ENCODE results near the gene FAM227A.

DNA sequence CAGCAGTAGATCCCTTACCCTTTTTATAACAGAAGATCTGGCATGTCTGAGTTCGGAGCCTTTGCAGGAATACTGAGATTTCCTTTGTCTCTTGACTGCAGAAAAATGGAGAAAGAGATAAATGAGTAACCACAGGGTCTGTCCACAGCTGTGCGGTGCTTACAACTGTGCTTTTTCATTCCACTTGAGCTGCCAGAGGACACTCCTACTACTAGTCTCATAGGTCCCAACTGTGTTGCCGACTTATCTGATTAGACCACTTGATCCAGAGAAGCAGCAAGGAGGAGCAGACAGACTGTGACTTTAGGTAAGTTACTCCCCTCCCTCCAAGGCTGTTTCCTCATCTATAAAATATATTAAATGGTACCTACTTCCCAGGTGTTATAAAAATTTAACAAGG is 17.5 kb downstream of the FAM227A start:
- TF ChIP-seq, protein P1, sequence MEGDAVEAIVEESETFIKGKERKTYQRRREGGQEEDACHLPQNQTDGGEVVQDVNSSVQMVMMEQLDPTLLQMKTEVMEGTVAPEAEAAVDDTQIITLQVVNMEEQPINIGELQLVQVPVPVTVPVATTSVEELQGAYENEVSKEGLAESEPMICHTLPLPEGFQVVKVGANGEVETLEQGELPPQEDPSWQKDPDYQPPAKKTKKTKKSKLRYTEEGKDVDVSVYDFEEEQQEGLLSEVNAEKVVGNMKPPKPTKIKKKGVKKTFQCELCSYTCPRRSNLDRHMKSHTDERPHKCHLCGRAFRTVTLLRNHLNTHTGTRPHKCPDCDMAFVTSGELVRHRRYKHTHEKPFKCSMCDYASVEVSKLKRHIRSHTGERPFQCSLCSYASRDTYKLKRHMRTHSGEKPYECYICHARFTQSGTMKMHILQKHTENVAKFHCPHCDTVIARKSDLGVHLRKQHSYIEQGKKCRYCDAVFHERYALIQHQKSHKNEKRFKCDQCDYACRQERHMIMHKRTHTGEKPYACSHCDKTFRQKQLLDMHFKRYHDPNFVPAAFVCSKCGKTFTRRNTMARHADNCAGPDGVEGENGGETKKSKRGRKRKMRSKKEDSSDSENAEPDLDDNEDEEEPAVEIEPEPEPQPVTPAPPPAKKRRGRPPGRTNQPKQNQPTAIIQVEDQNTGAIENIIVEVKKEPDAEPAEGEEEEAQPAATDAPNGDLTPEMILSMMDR (conservative IDR thresholded peaks at IDR 0.05): no peak
- TF ChIP-seq ZFX (IDR thresholded peaks at IDR 0.05): no peak

Measured in C4-2B (cell line).